NCI-H2171 (cell line): Measurements from ENCODE around the gene GRK3.

ENCODE experiments used
- DNase-seq: peaks from one replicate; lab custom pipeline; 2025; lab: John Stamatoyannopoulos, UW

GRK3 gene

DNA sequence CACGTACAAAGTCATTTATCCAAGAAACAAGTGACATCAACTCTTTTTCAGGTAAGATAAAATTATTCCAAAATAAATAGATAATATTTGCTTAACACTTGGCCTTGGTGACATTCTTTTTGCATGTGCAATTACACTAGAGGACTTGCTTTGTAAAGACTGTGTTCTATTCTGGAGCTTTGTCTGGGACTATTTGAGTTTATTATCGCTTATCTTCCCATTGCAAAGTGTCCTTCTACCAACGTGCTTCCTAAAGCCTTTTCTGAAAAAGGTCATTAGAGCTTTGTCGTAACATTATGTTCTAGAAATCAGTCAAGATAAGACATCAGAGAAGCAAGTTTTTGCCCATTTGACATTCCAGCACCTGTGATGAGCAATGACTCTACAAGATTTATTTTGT lies 99.2 kb downstream of the GRK3 start:
- no peak for DNase-seq

DNA sequence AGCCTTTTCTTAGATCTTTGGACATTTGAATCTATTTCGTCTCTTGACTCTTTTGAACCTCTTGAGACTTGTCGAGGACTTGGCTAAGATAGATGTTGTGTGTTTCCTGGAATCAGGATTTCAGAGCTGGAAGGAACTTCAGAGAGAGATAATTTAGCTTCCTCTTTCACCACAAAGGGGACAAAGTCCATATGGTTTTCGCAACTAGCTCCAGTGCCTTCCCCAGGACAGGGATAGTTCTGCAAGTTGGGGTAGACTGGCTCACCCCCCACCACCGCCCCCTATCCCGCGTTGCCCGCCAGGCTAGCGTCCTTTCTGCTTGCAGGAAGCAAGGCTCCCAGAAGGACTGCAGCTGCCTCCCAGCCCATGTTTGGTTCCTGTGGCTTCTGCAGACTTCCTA lies 101.8 kb downstream of the GRK3 start:
- DNase-seq: no peak

GRCh38 chr22:25668437-25668836 lies 104.0 kb downstream of the GRK3 start:
- no peak for DNase-seq

DNA sequence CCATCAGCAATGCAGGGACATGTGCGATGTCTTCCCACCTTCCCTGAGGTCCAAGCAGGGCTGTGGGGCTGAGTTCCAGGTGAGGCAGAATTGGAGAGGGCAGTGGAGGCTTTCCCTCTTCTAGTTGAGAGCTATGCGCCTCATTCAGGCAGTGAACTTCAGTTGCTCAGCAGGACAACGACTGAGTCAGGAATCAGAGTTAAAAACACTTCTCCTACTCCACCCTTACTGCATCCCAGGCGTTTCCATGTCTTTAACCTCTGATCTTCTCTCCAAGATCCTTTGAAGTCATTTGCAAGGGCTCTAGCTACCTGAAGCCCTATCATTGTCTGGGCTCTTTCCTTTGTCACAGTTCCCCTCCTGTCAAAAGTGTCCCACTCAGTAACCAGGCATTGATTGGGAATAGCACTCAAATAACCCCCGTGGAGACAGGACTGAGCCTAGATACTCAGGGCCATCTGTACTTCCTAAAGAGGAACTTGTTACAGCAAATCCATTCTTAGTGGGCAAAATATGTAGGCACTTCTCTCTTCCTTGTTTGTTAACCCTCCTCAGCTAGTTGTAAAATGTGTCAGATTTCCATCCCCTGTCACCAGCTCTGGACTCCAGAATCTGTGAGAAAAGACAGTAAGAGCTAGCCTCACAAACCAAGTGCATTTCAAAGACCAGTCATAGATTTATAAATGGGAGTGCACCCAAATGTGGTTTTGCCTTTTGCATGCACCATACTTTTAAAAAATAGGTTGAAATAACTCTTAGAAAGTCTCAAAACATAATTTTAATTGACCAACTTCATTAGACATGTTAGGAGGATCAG lies 105.0 kb downstream of the GRK3 start:
- no peak for DNase-seq

GRCh38 chr22:25670070-25670461 lies 105.6 kb downstream of the GRK3 start:
- DNase-seq: no peak

- DNase-seq: no peak
Measured at GRCh38 chr22:25672289-25673084, 108.0 kb downstream of the GRK3 start.

- DNase-seq: no peak
Measured at GRCh38 chr22:25673713-25674112, 109.2 kb downstream of the GRK3 start.

GRCh38 chr22:25677631-25678030 lies 113.2 kb downstream of the GRK3 start:
- no peak for DNase-seq

- DNase-seq: no peak
Measured at GRCh38 chr22:25680051-25680450, 115.6 kb downstream of the GRK3 start.

DNA sequence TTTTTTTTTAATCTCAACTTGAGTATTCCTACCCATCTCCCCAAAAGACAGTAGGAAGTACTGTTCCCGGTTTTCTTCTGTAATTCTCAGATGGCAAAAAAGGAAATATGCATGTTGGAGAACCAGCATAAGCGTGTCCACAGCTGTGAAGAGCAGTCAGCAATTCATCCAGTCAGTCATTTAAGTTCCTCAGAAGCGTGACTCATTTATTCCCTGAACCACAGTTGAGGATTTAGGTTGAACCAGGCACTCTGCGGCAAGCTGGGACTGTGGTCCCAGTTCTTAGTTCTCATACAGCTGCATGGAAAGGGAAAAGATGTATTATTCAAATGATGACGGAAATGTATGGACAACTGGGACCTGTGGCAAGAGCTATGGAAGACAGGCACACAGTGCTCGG lies 116.5 kb downstream of the GRK3 start:
- no peak for DNase-seq

GRCh38 chr22:25682109-25682508 lies 117.6 kb downstream of the GRK3 start:
- DNase-seq: no peak

DNA sequence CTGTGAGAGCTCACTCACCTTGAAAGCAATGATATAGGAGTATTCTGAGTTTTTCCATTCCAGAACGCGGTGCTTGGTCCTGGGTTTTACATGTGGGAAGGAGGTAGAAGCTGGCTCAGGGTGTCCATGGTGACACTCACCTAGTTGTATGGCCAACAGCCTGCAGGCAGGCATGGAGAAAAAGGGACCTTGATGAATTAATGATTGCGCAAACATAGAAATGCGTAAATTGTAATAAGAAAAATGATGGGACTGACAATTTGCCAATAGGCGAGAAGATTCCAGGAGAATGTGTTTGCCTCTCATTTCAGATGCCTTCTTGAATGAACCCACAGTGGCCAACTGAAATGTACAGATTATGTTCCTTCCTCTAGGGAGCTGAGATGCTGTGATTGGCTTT lies 124.2 kb downstream of the GRK3 start:
- no peak for DNase-seq

DNA sequence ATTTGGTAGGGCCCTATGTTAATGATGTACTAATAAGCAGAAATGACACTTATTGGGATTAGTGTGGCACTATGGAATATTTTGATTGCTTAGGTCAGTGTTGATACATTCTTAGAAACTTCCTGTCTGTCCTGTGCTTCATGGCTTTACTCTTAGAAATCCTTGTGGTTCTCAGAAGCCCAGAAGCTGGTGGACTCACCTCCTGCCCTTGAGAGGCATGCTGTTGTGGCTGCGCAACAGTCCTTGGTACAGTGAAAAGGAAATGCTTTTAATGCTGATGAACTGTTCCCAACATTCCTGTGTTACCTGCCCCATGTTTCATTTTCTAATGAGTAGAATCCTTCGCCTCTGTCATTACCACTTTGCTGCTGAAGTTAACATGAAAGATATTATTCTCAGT lies 125.2 kb downstream of the GRK3 start:
- DNase-seq: no peak

DNA sequence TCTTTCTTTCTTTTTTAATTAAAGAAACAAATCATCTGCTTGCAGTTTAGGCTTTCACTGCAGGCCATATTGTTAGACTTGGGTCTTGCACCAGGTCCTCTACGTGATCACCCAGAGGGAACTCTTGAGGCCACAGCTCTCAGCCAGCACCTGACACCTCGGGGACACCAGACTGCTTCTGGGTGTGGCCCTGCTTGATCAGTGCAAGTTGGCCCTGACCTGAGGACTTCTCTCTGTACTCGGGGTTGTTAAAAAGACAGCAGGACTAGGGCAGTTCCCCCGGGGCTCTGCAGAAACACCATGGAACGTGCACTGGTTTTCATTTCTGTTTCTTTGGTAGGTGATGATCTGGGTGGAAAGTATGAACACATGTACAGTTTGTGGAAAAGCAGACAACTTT lies 126.3 kb downstream of the GRK3 start:
- no peak for DNase-seq

DNA sequence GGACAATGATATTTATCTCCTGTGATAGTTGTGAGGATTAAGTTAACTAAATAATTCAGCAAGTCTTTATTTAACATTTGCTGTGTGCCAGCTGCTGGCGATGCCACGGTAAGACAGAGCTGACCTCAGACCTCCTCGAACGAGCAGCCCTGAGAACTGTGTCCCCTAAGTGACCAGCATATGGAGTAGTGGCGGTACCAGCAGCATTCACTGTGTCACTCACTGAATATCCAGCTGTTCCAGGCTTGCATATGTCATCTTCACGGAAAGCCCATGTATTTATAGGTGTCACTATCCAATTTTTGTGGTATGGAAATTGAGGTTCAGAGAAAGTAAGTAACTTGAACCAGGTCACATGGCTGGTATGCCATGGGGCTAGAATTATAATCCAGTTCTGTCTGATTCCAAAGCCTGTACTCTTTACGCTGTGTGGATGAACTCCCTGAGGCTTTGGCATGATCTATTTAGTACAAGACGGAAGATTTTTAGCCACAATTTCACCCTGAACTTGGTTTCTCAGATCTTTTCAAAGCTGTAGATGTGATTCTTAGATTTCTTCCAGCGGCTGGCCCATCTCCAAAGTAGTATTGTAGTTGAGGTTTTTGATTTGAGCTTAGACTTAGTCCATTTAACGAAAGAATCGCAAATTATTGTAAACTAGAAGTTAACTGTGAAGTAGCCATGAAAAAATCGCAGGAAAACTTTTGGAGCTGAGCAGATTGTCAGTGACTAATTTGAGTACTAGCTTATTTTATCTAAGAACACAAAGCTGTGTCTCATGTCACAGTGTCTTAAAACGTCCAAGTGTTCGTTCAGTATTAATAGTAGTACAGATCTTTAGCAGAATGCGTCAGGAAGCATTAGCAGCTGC lies 128.2 kb downstream of the GRK3 start:
- no peak for DNase-seq

DNA sequence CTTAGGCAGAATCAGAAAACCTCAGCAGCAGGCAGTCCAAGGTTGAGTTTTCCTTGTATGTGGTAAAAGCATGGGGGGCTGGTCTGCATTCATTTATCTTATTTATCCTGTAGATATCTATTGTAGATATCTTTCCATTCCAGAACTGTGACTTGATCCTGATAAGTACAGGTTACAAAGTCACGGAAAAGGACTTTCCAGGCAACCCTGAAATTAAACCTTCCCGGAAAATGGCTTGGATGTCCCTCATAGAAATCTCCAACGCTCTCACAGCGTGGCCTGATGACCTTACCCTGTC lies 128.7 kb downstream of the GRK3 start:
- DNase-seq: no peak

DNA sequence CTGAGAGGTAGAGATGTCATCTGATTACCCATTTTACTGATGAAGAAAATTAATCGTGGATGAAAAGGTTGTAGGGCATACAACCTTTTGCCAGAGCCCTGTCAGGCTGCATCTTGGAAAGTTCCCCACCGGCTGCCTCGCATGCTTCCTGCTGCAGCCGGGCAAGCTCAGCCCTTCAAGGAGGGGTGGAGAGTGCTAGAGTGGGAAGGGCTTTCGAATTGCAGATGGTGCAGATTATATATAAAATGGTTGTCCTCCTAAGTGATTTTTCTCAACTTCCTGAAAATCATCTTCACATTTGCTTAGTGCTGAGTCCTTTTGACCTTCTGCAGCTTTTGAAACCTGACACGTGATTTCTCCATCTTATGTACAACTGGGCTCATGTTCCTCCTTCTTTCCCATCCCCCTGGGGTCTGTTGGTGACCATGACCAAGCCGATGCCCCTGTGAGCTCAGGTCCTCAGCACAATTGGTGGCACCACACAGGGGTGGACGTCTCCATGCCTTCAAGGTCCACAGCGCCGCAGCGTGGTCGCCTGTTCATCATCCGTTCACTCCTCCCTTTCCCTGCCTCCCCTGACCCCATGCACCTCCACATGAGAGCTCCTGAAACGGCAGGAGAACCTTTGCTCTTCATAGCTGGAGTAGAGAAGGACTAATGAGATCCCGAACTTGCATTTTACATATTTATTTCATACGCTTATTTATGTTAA lies 129.9 kb downstream of the GRK3 start:
- no peak for DNase-seq

DNA sequence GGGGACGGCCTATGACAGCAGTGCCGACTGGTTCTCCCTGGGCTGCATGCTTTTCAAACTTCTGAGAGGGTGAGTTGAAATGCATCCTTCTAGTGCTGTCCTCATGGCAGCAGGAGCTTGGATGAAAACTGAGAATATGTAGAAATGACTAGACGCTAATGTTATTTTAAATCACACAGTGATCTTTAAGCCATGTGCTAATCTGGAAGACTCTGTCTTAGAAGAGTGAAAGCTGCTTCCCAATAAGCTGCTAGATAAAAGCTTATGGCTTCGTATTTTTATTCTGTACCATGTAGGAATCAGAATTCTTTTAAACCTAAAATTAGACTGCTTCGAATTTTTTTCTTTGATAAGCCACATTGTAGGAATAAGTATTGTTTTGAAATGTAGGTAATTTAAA lies 130.7 kb downstream of the GRK3 start:
- DNase-seq: no peak

DNA sequence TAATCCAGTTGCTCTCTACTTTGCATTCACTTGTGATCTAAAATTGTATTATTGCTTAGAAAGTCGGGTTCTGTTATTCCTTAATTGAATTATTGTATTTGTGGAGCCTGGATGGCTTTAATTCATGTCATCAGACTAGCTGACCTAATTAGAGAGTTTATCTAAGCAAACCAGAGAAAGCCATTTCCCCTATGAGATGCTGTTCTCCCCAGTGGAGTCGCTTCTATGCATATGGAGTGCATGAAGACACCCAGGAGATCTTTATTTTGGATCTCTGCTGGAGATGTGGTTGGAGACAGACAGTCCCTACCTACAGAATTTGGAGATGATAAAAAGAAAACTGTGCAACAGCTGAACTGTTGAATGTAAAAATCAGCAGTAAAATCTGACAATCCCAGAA lies 132.3 kb downstream of the GRK3 start:
- DNase-seq: no peak

DNA sequence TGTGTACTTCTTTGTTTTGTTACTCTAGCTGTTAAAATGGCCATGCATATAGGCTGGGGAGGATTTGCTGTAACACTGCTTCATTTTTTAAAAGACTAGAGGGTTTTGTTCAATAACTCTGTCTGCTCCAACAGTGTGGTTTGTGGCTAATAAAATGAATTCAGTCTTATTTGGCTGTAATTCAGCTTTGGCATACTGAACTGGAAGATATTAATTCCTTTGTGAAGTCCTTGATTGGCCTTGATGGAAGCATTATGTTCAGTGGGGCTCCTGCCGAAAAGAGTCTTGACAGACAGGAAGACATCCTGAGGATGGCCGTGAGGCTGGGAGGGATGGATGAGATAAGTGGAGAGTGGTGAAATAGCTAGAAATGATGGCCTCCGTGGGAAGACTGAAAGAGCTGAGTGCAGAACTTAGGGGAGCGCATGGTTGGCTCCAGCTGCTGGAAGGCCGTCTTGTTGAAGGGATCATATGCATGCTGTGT lies 132.7 kb downstream of the GRK3 start:
- DNase-seq: no peak

DNA sequence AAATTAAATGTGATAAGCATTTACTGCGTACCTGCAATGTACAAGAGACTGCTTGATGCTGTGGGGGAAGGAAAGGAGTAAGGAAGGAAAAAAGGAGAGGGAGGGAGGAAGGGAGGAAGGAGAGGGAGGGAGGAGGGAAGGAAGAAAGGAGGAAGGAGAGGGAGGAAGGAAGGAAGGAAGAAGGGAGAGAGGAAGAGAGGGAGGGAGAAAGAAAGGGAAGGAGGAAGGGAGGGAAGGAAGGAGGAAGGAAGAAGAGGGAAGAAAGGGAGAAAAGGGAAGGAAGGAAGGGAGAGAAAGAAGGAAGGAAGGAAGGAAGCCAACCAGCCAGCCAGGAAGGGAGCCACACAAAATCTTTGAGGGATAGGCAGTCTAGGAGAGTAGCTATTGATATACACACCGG lies 133.5 kb downstream of the GRK3 start:
- DNase-seq: no peak

- no peak for DNase-seq
Measured at GRCh38 chr22:25698461-25698860, 134.0 kb downstream of the GRK3 start.
